DMS53 treated with DMSO at 0.1 percent for 48 hours (cell line): ENCODE data around the gene KMT5B.

Source experiments
- DNase-seq: peaks from one replicate; lab custom pipeline; 2025; ENCODE audit not compliant: unreplicated experiment; lab: John Stamatoyannopoulos, UW

Gene KMT5B

GRCh38 chr11:68121067-68121899 is 91.8 kb downstream of the KMT5B start, which contains the start of gene CHKA:
CHKA (minus strand) TSS chr11:68121388; CDS start chr11:68121177, 211 bp downstream.
- peak; percentile 93 for DNase-seq

GRCh38 chr11:68120273-68121066 is 92.6 kb downstream of the KMT5B start:
- DNase-seq = no peak

GRCh38 chr11:68118706-68119448 is 94.2 kb downstream of the KMT5B start:
- no peak for DNase-seq

- no peak for DNase-seq
These were observed 95.1 kb downstream of the KMT5B start for GRCh38 chr11:68117853-68118470.

GRCh38 chr11:68116974-68117373 is 96.1 kb downstream of the KMT5B start:
- DNase-seq = no peak

- no peak for DNase-seq
These were observed 97.0 kb downstream of the KMT5B start for GRCh38 chr11:68116126-68116525.

GRCh38 chr11:68115285-68115684 is 97.8 kb downstream of the KMT5B start:
- no peak for DNase-seq

GRCh38 chr11:68113986-68114385 is 99.1 kb downstream of the KMT5B start:
- DNase-seq = no peak

- DNase-seq = no peak
These were observed 105.4 kb downstream of the KMT5B start for GRCh38 chr11:68107689-68108088.

GRCh38 chr11:68106165-68106940 is 106.7 kb downstream of the KMT5B start:
- no peak for DNase-seq
